GM19438 (cell line): ENCODE measurements around the gene FBXO36.
"Not testable (repeated sequence)": the region's sequence is repeated elsewhere in the genome, so short reads cannot be mapped to it uniquely, and the experiment has no call there.

Experiments
- ATAC-seq: cut with Tn5 transposase; IDR thresholded peaks from one replicate; pipeline ENCODE4 v1.9.1; 2021; ENCODE audit warnings: low read depth; ENCODE audit not compliant: unreplicated experiment

FBXO36 gene

DNA sequence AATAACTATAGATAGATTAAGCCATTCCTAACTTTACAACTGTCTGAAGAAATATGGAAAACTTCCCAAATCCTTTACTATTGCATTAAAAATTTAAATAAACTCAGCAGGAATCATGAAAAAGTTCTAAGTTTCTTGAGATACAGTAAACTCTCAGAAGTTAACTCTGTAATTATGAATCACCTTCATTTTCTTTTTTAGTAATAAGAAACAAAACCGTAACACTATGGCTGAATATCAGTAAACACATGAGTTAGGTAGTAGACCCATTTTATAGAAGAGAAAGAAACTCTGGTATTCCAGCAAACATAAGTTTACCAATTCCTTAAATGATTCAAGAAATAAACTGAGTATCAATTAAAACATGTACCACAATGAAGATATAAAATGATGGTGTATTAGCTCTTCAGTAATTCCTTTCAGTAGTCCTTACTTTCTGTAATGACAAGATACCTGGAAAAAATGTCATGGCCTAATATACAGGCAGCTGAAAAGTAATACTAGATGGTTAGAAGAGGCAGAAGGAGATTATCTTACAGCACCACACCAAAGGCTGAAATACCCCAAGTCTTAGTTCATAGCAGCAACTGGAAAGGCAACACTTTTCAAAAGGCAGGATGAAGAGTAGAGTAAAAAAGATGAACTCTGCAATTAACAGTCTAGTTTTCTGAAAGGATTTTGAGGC lies 12.0 kb upstream of the FBXO36 start:
- ATAC-seq: no peak

DNA sequence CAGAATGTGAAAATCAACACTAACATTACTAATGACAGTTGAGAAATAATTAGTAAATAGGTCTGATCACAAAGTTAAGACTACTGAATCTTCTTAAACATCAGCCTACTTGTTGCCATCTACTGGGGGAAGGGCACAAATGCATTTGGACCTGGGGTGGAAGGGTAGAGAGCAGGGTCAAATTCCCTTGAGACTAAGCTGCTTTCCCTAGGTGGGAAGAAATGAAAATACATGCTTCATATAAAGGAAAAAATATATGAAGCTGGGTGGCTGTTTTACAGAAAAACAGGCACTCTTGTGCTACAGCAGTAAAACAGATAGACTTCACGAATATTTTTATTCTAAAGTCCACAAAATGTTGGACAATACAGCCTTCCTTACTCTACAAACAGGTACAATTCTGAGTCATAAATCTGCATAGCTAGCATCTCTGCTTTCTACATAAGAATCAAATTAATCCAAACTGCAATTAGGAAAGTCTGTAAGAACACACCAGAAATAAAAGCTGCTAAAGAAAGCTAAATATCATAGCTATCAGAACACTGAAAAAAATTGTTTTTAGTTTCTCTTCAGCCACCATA lies 11.4 kb upstream of the FBXO36 start:
- ATAC-seq: peak; percentile 62

- ATAC-seq: no peak
These were observed 8.1 kb upstream of the FBXO36 start for GRCh38 chr2:229914171-229914570.

GRCh38 chr2:229917793-229918192 lies 4.5 kb upstream of the FBXO36 start:
- no peak for ATAC-seq

DNA sequence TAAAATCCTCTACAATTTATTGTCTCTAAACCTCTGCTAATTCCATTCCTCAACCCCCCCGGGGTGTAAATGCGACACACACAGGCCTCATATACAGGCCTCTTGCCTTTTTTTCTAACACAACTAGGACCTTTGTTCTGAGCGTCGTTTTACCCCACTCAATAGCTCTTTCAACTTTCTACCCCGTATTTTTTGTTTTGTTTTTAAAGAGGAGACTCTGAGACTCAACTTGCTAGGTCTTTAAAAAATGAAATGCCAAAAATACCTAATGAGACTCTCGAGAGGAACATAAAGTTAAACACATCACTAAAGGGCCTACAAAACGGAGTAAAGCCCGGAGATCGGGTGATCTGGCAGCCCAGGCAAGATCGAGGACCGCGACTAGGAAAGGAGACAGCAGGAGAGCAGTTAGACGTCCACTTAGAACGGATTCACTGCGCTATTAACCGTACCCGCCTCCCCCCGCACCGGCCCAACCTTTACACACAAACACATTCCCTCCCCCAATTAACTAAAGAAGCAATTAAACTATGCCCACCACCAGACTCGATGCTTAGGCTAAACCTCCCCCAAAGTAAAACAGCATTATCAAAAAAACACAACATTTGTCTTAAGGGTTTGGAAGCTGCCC lies 2.2 kb upstream of the FBXO36 start:
- no peak for ATAC-seq

DNA sequence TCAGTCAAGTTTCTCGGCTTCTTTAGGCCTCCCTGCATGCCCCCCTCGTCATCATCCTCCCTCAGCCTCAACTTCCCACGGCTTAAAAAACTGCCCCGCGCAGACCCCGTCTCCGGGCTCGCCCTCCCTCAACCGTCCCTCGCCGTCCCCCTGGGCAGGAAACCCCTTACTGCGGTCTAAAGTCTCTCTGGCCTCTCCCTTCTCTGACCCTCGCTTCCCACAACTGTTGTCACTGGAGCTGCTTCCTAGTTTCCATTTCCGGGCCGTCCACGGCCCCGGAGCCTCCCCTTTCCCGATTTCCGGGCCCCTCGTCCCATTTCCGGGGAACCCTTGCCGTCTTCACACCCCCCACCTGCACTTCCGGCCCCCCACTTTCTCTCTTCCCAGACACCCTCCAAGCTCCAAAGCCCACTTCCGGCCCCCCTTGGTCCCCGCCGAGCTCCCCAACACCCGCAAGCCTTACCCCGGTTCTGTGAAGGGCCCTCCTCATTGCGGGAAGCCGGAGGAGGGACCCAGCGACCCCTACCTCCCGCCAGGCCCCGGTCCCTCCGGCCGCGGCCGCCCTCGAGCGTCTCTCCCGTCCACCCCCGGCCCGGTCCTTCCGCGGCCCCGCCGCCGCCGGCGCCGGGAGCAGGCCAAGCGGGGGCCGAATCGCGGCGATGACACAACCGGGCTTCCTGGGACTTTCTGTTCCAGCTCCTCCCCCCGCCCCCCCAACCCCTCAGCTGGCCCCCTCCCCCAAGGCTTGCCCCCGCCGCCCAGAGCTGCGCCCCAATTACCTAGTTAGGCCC lies 1.0 kb upstream of the FBXO36 start:
- peak; percentile 29 for ATAC-seq

- peak; percentile 72 for ATAC-seq
These were observed 333 bp upstream of the FBXO36 start, which contains the start of gene TRIP12 for GRCh38 chr2:229921892-229922448. TRIP12 (minus strand) TSS chr2:229922009; CDS start chr2:229880079, 41,930 bp downstream.

- not testable (repeated sequence) for ATAC-seq
These were observed 2.2 kb downstream of the FBXO36 start for GRCh38 chr2:229924541-229924940.

- no peak for ATAC-seq
These were observed 2.9 kb downstream of the FBXO36 start for GRCh38 chr2:229925201-229925600.

GRCh38 chr2:229927817-229928321 lies 5.6 kb downstream of the FBXO36 start:
- ATAC-seq: no peak

DNA sequence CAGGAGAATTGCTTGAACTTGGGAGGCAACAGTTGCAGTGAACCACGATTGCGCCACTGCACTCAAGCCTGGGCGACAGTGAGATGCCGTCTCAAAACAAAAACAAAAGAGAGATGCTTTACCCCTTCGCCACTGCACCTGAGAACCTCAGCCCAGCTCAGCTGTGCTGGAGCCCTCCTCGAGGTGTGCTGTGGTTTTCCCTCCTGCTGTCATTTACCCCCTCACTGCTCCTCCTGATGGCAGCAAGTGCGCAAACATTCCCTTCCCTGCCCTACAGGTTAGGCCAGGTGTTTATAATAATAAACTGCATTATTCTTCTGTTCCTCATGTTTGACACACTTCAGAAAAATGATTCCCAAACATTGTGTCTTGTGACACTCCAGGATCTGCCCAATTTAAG lies 8.4 kb downstream of the FBXO36 start:
- ATAC-seq: no peak

DNA sequence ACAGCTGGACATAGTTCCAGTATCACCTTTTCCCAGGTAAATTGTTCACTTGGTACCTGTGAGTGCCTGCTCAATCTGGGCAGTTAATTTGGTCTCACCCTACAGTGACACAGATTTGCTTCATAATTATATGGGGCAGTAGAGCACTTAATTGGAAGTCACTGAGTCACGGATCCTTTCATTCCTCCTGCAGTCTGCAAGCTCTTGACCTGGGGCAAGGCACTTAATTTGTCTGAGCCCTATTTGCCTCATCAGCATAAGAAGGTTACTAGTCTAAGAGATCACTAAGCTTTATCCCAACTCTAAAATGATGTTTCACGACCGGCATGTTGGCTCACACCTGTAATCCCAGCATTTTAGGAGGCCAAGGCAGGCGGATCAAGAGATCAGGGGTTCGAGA lies 8.9 kb downstream of the FBXO36 start:
- no peak for ATAC-seq

GRCh38 chr2:229937537-229937936 lies 15.2 kb downstream of the FBXO36 start:
- ATAC-seq: no peak

DNA sequence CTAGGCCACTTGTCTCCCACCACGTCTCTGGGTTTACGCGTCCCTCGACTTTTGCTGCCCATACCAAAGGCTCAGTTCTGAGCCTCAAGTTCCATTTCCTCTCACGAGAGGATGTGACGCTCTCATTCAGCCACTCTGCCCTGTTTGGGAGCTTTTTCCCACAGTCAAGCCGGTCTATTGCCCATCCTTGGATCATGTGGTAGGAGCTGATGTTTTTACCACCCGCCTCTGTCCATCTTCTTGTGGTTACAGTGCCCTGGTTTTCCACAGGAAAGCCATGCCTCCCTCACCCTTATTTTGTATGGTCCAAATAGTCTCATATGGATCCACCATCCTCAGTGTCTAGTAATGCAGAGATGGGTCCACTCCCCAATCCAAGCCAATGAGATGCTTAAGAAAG lies 20.4 kb downstream of the FBXO36 start:
- no peak for ATAC-seq

GRCh38 chr2:229943171-229943570 lies 20.9 kb downstream of the FBXO36 start:
- ATAC-seq: no peak

DNA sequence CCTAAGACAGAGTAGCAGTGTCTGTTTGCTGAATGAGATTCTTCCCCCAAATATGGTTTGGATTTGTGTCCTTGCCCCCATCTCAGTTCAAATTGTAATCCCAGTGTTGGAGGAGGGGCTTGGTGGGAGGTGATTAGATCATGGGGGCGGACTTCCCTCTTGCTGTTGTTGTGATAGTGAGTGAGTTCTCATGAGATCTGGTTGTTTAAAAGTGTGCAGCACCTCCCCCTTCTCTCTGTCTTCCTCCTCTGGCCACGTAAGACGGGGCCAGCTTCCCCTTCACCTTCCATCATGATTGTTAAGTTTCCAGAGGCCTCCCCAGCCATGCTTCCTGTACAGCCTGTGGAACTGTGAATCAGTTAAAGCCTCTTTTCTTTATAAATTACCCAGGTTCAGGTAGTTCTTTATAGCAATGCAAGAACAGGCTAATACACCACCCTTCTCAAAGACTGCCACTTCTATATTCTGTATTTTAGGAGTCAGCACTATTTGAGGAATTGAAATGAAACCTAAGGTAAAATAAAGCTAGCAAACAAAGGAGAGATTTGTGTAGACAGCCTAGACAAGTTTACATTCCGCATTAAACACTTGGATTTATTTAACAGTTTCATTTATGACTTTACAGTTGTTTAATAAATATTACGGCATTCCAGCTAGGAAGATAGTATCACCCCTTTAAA lies 21.6 kb downstream of the FBXO36 start:
- ATAC-seq: no peak

DNA sequence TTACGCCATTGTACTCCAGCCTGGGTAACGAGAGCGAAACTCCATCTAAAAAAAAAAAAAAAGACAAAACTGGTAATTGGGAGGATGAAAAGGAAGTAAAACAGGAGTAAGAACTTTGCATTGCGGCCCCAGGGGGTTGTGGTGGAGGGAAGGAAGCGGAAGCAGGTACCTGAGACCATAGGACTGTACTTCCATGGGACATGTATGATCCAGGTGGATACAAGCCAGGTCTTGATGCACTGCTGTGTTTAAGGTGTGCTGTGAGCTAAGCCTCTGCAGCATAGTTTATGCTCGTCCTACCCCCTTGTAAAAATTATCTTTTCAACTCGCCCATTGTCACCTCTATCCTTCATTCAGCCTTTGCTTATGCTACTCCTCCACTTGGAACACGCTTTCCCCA lies 23.7 kb downstream of the FBXO36 start:
- no peak for ATAC-seq

GRCh38 chr2:229947544-229947943 lies 25.2 kb downstream of the FBXO36 start:
- ATAC-seq: no peak

DNA sequence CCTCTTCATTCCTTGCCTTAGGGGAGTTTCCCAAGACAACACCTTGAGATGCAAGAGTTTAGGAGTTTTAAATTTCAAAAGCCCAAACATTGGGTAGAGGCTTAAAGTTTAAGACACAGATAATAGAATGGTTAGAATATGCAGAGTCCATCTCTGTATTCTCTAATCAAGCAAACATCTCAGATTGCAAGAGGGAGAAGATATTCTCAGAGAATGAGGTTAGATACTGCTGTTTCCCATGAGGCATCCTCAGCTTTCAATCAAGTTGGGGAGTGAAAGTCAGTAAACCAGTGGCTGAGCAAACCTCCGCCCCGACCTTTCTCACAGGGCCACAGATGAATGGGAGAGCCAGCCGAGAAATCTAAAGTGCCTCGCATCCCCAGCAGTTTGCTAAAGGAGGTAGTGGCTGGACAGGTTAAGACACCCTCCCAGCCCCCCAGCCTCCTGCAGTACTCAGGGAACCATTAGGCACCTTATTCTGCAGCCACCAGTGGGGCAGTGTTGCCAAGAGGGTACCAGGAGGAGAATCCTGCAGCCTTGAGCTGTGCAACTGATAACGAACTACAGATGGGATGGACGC lies 30.0 kb downstream of the FBXO36 start:
- no peak for ATAC-seq

DNA sequence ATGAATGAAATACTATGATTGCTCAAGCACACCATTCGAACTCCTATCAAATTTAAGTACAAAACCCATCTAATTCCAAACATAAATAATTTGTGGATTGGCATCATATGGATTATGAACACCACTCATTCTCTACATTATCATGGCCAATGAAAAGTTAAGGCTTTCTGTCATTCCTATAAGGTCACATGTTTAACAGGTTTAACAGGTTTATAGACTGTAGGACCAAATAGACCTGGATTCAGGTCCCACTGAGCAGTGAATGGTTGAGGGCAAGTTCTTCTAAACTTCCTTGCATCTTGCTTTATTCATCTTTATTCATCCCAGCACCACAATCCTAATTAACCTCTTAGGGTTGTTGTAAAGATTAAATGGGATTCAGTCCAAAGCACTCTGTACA lies 33.4 kb downstream of the FBXO36 start:
- no peak for ATAC-seq
